IMR-90 (cell line): Measurements from ENCODE around the gene ASL. TPM values are rescaled to one million over a fixed set of nuclear protein-coding genes. Genes with fewer than 3 reads are reported as not detected.

Source experiments
- ATAC-seq: fragments of 200-7000 bp; cut with Tn5 transposase; 2 replicates; pipeline ENCODE4 v1.9.1; 2020; ENCODE audit warnings: low read depth, mild to moderate bottlenecking, moderate library complexity
- BruUV-seq: library from RNA; stranded (reverse); fragments of 400-500 nt; replicated peaks from 2 replicates; lab custom pipeline; 2021; lab: Mats Ljungman, UMichigan
- CTCF ChIA-PET: fragments of 300-600 bp; formaldehyde crosslinking; extraction: SDS; loops from one replicate; lab custom pipeline; 2021; ENCODE audit warnings: antibody characterized with exemption; lab: Yijun Ruan, JAX
- POLR2A ChIA-PET: fragments of 300-600 bp; sonication (Branson Sonifier 250); formaldehyde crosslinking; loops from one replicate; lab custom pipeline; 2022; ENCODE audit warnings: antibody characterized with exemption; ENCODE audit not compliant: unreplicated experiment; lab: Charles Lee
- DNase-seq: peaks from one replicate; pipeline ENCODE4 v3.0.0; 2013
- H2AFZ ChIP-seq: replicated peaks from 2 replicates; pipeline ENCODE3; 2013; ENCODE audit warnings: low read length, mild to moderate bottlenecking; ENCODE audit not compliant: poor library complexity
- H2AK5ac ChIP-seq: 2 replicates; pipeline ENCODE4 v1.6.1; 2013; ENCODE audit warnings: low read depth, low read length, inconsistent platforms
- H2AK9ac ChIP-seq: replicated peaks from 2 replicates; pipeline ENCODE3; 2013; ENCODE audit warnings: mild to moderate bottlenecking, low read depth, low read length, moderate library complexity; ENCODE audit not compliant: poor library complexity
- H2BK120ac ChIP-seq: 2 replicates; pipeline ENCODE4 v1.6.1; 2013; ENCODE audit warnings: low read depth, low read length, inconsistent platforms
- H2BK15ac ChIP-seq: 3 replicates; pipeline ENCODE4 v1.6.1; 2013; ENCODE audit warnings: low read depth, low read length, inconsistent platforms
- H2BK20ac ChIP-seq: 2 replicates; pipeline ENCODE4 v1.6.1; 2013; ENCODE audit warnings: low read depth, mild to moderate bottlenecking, inconsistent platforms, low read length, moderate library complexity
- H2BK5ac ChIP-seq: 2 replicates; pipeline ENCODE4 v1.6.1; 2013; ENCODE audit warnings: mild to moderate bottlenecking, low read depth, low read length, inconsistent platforms; ENCODE audit not compliant: poor library complexity, severe bottlenecking
- H3K14ac ChIP-seq: replicated peaks from 2 replicates; pipeline ENCODE4 v1.6.1; 2013; ENCODE audit warnings: low read depth, low read length, inconsistent platforms
- H3K18ac ChIP-seq: 2 replicates; pipeline ENCODE4 v1.6.1; 2013; ENCODE audit warnings: low read depth, low read length, control low read depth
- H3K23ac ChIP-seq: 2 replicates; pipeline ENCODE4 v1.6.1; 2013; ENCODE audit warnings: low read depth, low read length, inconsistent platforms
- H3K27ac ChIP-seq: 2 replicates; pipeline ENCODE4 v1.5.1; 2013; ENCODE audit warnings: mild to moderate bottlenecking, control low read depth, low read length; ENCODE audit not compliant: insufficient read depth
- H3K27me3 ChIP-seq: 2 replicates; pipeline ENCODE4 v1.6.1; 2013; ENCODE audit warnings: low read length; ENCODE audit not compliant: control insufficient read depth, insufficient read depth
- H3K36me3 ChIP-seq: 2 replicates; pipeline ENCODE4 v1.6.1; 2013; ENCODE audit warnings: low read length, mixed read lengths; ENCODE audit not compliant: control insufficient read depth, insufficient read depth
- H3K4ac ChIP-seq: 2 replicates; pipeline ENCODE4 v1.6.1; 2013; ENCODE audit warnings: low read depth, low read length, inconsistent platforms
- H3K4me1 ChIP-seq: 2 replicates; pipeline ENCODE4 v1.6.1; 2013; ENCODE audit warnings: low read length, mixed read lengths; ENCODE audit not compliant: control insufficient read depth, insufficient read depth
- H3K4me2 ChIP-seq: 2 replicates; pipeline ENCODE4 v1.6.1; 2013; ENCODE audit warnings: low read depth, mild to moderate bottlenecking, control low read depth, low read length, moderate library complexity
- H3K4me3 ChIP-seq: 2 replicates; pipeline ENCODE4 v1.5.1; 2013; ENCODE audit warnings: low read depth, mild to moderate bottlenecking, control low read depth, low read length, moderate library complexity; ENCODE audit not compliant: insufficient read depth
- H3K56ac ChIP-seq: 2 replicates; pipeline ENCODE4 v1.6.1; 2013; ENCODE audit warnings: low read length, inconsistent platforms; ENCODE audit not compliant: insufficient read depth; ENCODE audit errors: extremely low read depth
- H3K79me1 ChIP-seq, 2 experiments: 2 replicates each; pipeline ENCODE4 v1.6.1; 2013; ENCODE audit warnings: low read length in 2 of 2, inconsistent platforms in 1 of 2, low read depth in 1 of 2
- H3K9ac ChIP-seq: 2 replicates; pipeline ENCODE4 v1.6.1; 2013; ENCODE audit warnings: low read depth, low read length, control low read depth
- H3K9me1 ChIP-seq: 2 replicates; pipeline ENCODE4 v1.6.1; 2013; ENCODE audit warnings: low read length, inconsistent platforms; ENCODE audit not compliant: insufficient read depth
- H3K9me3 ChIP-seq: 2 replicates; pipeline ENCODE4 v1.6.1; 2013; ENCODE audit warnings: low read length; ENCODE audit not compliant: control insufficient read depth, insufficient read depth
- H4K20me1 ChIP-seq: 2 replicates; pipeline ENCODE4 v1.6.1; 2013; ENCODE audit warnings: low read length, inconsistent platforms; ENCODE audit not compliant: insufficient read depth
- H4K5ac ChIP-seq: 2 replicates; pipeline ENCODE4 v1.6.1; 2013; ENCODE audit warnings: mild to moderate bottlenecking, low read depth, low read length, control low read depth
- H4K8ac ChIP-seq, 2 experiments: 2 replicates each; pipeline ENCODE4 v1.6.1; 2013; ENCODE audit warnings: low read depth in 2 of 2, low read length in 2 of 2, control low read depth in 1 of 2, inconsistent platforms in 1 of 2
- H4K91ac ChIP-seq: 2 replicates; pipeline ENCODE4 v1.6.1; 2013; ENCODE audit warnings: low read depth, low read length, inconsistent platforms; ENCODE audit not compliant: insufficient read depth
- BHLHE40 ChIP-seq: fragments of 150-350 bp; IDR thresholded peaks from 2 replicates; pipeline ENCODE4 v1.6.1; 2016; ENCODE audit warnings: mild to moderate bottlenecking, low read depth, low read length
- FOS ChIP-seq: fragments of 150-350 bp; IDR thresholded peaks from 2 replicates; pipeline ENCODE4 v1.6.1; 2016; ENCODE audit warnings: low read depth, low read length
- MAZ ChIP-seq: IDR thresholded peaks from 2 replicates; pipeline ENCODE4 v1.6.1; 2012; ENCODE audit warnings: low read depth, mild to moderate bottlenecking, low read length, improper control_type of control experiment, moderate library complexity, borderline replicate concordance
- SMC3 ChIP-seq: fragments of 150-350 bp; IDR thresholded peaks from 2 replicates; pipeline ENCODE4 v1.6.1; 2016; ENCODE audit warnings: low read depth, mild to moderate bottlenecking, antibody characterized with exemption, low read length, moderate library complexity
- WGBS, 2 experiments: methylation state at CpG; one replicate each; pipeline versions ENCODE4 v1.1.5 to v1.1.7; 2013; ENCODE audit warnings: missing lambda C conversion rate in 2 of 2; ENCODE audit not compliant: insufficient read length in 1 of 2; ENCODE audit errors: extremely low coverage in 2 of 2; 5-methylcytosine and 5-hydroxymethylcytosine counted together
- dilution Hi-C: fragments of 300-500 bp; cut with HindIII; formaldehyde crosslinking; loops from one replicate; pipeline ENCODE4 v1.14.3; 2018; ENCODE audit warnings: low sequenced_read_pairs; ENCODE audit not compliant: unreplicated experiment
- in situ Hi-C: fragments of 300-500 bp; cut with MboI; formaldehyde crosslinking; loops from 3 replicates; pipeline ENCODE4 v1.14.3; 2019; ENCODE audit warnings: low sequenced_read_pairs, inconsistent platforms, mixed read lengths
- intact Hi-C: fragments of 100-400 bp; cut with micrococcal nuclease; formaldehyde crosslinking; loops from 2 replicates; pipeline ENCODE4 v1.10.0; 2022
- polyA plus RNA-seq, 3 experiments: library from polyadenylated mRNA; depleted of rRNA; stranded (reverse); fragments of >200 nt; gene quantifications; 2 replicates each; pipeline ENCODE4 v1.2.3, GENCODE V29; 2012; ENCODE audit warnings: low replicate concordance in 1 of 3
- total RNA-seq: library from RNA; depleted of rRNA; stranded (reverse); fragments of >200 nt; gene quantifications from 2 replicates; pipeline ENCODE4 v1.2.3, GENCODE V29; 2012

ASL gene
- total and polyA plus RNA-seq, 2 of the 4 experiments (the other 2 are of a cell fraction): 49.0 to 50.0 TPM

- no peak overlapping the region; the same call in 1 of the 2 replicates for H3K56ac ChIP-seq
- peak overlapping the region; percentile 68 for H2BK120ac ChIP-seq
- H3K4ac ChIP-seq: peak overlapping the region; percentile 89
- intact Hi-C loops: no loop called here
- peak overlapping the region; percentile 57 for H4K91ac ChIP-seq
- no peak overlapping the region for H2AK5ac ChIP-seq
- dilution Hi-C loops: no loop called here
- BruUV-seq: no TSS peak
- in situ Hi-C loops: no loop called here
- peak overlapping the region; percentile 30; the same call in 1 of the 2 replicates for H3K27ac ChIP-seq
- H3K4me3 ChIP-seq: no peak overlapping the region
- CTCF ChIA-PET: no interaction called here
- no peaks in the 10 kb centered on the region for H4K20me1 ChIP-seq
- no peaks in the 10 kb centered on the region for H3K79me1 ChIP-seq
- POLR2A ChIA-PET: no interaction called here
- H2AK9ac ChIP-seq: peak overlapping the region; percentile 47
- TF ChIP-seq MAZ: peak; percentile 66; the same call in 1 of the 2 replicates
- TF ChIP-seq BHLHE40: 0 out of 2 replicates have a peak, but pooled peaks have one; percentile 48
- TF ChIP-seq SMC3: no peak
- peak; percentile 84 for TF ChIP-seq FOS
- DNase-seq (peak; percentile 95), ATAC-seq (peak; percentile 80)
- no peak overlapping the region; a peak in 1 of 4 replicates for H4K8ac ChIP-seq
- no peak overlapping the region; the same call in 1 of the 2 replicates for H3K23ac ChIP-seq
- peaks cover 15% of the 10 kb centered on the region for H3K9me1 ChIP-seq
- H4K5ac ChIP-seq: no peak overlapping the region
- peak overlapping the region; percentile 53 for H2BK5ac ChIP-seq
- H2AFZ ChIP-seq: peak overlapping the region; percentile 66
- H3K36me3 ChIP-seq: no peaks in the 10 kb centered on the region
- 0% methylated on average over 5 of the region's 8 CpGs; no CpG with 5 or more reads in 1 of the 2 experiments for whole genome bisulfite sequencing, 2 experiments
- H3K18ac ChIP-seq: no peak overlapping the region; the same call in 1 of the 2 replicates
- no peak overlapping the region; the same call in 1 of the 2 replicates for H3K14ac ChIP-seq
- no peaks in the 10 kb centered on the region for H3K27me3 ChIP-seq
- H3K9ac ChIP-seq: no peak overlapping the region
- 0 out of 3 replicates have a peak overlapping the region, but pooled peaks have one; percentile 5 for H2BK15ac ChIP-seq
- no peaks in the 10 kb centered on the region; the same call in 1 of the 2 replicates for H3K9me3 ChIP-seq
- H2BK20ac ChIP-seq: peak overlapping the region; percentile 89; the same call in 1 of the 2 replicates
- H3K4me1 ChIP-seq: peaks cover 19% of the 10 kb centered on the region
- H3K4me2 ChIP-seq: no peak overlapping the region
Observed at GRCh38 chr7:66047426-66047825, 28.2 kb upstream of the ASL start.
